HG03342 (cell line): Measurements from ENCODE around the gene PRXL2A.

Experiments
- ATAC-seq: cut with Tn5 transposase; IDR thresholded peaks from one replicate; pipeline ENCODE4 v1.9.1; 2021; ENCODE audit warnings: mild to moderate bottlenecking, moderate library complexity; ENCODE audit not compliant: unreplicated experiment

PRXL2A gene

DNA sequence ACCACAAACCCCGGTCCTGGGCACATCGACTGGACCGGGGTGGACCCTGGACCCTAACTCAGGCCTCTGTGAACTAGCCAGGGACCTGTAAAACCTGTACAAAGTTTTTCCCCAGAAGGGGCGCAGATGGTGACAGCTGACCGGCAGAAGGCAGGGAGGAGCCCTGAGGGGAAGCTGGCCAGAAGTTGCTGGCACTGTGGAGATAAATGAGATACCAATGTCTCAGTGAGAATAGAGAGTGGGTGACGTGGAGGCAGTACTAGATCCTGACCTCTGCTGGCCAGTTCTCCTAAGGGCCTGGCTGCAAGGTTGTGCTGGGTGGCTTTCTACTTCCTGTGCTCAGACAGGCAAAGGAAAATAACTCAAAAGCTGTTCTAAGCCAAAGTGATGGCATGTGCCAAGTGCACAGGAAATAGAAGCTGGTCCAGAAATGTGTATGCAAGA lies 35.2 kb downstream of the PRXL2A start:
- ATAC-seq = peak; percentile 41

DNA sequence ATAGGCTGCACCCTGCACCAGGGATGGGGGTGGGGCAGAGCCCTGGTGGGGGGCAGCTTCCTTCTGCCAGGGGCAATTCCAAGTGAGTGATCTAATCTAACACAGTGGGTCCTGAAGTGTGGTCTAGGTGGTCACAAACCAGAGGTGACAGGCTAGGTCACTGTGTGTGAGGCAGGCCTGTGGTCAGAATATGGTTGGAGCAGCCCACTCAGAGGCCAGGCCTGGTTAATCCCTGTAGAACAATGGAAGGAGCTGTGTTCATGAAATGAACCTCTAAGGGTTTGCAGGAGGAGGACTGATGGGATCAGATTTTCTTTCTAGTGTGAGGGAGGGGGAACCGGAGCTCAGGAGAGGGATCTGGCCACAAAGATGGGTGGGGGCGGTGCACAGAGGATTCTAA lies 35.8 kb downstream of the PRXL2A start:
- ATAC-seq = no peak

DNA sequence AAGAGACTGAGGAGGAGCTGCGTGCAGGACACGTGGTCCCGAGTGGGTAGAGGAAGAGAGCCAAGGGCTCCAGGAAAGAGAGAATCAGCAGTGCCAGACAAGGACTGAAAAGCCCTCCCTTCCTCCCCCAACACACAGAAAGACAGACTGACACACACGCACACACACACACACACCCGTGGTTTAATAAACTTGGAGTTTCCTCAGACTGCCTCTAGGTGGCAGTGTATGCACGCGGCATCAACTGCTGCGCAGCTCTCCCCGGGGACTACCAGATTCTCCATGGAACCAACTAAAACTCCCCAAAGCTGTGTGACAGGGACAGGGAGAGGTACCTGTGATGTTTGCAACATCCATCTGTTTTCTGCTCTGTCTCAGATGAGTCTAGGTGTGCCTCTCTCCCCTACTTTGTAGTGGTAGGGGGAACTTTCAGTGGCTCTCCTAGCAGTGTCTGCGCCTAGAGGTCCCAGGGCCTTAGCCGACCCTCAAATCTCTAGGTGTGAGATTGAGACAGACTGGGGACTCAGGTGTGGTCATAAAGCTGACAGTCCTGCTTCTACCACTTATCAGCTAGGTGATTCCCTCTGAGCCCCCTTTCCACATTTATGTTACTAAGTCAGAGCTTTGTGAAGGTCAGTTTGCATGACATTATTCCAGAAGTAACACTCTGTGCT lies 36.4 kb downstream of the PRXL2A start:
- ATAC-seq = peak; percentile 78

GRCh38 chr10:80447436-80448190 lies 39.3 kb downstream of the PRXL2A start:
- no peak for ATAC-seq

DNA sequence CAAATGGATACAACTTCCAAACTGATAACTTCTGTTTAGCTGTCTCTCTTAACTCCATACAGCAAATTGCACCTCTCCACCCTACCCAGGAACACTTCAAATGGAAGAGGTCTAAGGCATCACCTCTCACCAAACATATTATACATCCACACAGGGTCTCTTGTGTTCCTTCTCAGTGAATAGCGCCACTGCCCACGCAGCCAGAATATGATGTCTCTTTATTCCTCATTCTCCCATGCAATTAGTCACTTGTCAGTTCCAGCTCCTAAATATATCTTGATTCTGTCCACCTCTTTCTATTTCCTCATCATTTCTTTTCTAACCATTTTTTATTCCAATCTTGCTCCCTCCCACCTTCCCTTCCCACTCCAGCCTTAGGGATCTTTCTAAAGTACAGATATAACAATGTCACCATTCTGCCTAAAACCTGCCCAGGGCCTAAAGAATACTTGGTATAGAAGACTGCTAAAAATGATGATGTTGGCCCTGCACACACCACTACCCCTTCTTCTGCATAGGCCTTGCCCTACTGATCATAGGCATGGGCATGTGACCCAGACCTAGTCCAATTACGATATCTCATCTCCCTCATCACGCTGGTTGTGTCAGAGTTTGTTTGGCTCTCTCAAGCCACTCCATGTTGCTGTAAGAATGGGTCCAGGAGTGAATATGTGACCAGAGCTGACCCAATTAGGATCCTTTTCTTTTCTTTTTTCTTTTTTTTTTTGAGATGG lies 40.0 kb downstream of the PRXL2A start:
- ATAC-seq = no peak

GRCh38 chr10:80449520-80449919 lies 41.2 kb downstream of the PRXL2A start:
- no peak for ATAC-seq

GRCh38 chr10:80451132-80451531 lies 42.8 kb downstream of the PRXL2A start:
- ATAC-seq = no peak

DNA sequence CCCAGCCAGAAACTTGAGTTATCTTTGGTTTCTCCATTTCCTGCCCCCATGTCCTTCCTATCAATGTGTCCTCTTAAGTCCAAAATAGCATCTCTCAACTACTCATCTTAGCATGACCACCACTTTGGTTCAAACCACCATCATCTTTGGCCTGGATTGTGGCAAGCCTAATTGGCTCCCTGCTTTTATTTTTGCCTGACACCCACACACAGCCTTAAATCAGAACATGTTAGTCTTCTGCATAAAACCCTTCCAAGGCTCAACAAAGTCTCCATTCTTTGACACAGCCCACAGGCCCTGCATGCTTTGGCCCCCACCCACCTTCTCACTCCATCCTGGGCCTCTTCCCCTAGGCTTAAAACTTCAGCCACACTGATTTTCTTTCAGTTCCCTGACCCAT lies 43.7 kb downstream of the PRXL2A start:
- no peak for ATAC-seq

GRCh38 chr10:80452640-80453039 lies 44.3 kb downstream of the PRXL2A start:
- ATAC-seq = no peak

DNA sequence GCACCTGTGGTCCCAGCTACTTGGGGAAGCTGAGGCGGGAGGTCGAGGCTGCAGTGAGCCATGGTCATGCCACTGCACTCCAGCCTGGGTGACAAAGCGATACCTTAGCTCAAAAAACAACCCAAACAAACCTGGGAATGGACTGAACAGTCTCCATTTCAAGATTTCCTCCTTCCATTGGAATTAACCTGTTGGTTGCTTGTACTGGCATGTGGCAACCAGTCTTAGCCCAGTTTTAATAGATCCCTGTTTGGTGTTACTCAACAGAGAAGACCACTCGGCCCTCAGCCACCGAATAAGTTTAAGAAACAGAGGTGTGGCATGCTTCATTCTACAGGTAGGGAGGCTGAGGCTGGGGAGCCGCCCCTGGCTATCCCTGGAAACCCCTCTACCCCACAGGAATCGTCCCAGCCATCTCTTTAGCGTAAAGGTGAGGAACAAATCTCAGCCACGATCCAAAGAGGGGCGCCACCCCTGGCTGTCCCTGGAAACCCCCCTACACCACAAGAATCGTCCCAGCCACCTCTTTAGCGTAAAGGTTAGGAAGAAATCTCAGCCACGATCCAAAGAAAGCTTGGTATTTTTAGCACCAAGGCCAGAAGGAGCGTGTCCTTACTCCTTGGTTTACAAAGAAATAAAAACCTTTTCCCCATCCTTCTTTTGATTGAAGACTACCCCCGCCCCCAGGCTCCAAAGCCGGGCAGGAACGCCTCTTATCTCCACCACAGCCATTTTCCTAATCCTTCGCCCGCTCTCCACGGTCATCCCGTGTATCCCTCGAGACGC lies 44.9 kb downstream of the PRXL2A start:
- no peak for ATAC-seq

GRCh38 chr10:80453842-80454512 lies 45.6 kb downstream of the PRXL2A start, which contains the start of gene TSPAN14:
Gene TSPAN14 (plus strand): TSS chr10:80454310. CDS start chr10:80489234, 34,924 bp downstream.
- ATAC-seq = peak; percentile 61

GRCh38 chr10:80454513-80455460 lies 46.4 kb downstream of the PRXL2A start:
- ATAC-seq = peak; percentile 18

- no peak for ATAC-seq
Observed at GRCh38 chr10:80455461-80456349, 47.4 kb downstream of the PRXL2A start.

DNA sequence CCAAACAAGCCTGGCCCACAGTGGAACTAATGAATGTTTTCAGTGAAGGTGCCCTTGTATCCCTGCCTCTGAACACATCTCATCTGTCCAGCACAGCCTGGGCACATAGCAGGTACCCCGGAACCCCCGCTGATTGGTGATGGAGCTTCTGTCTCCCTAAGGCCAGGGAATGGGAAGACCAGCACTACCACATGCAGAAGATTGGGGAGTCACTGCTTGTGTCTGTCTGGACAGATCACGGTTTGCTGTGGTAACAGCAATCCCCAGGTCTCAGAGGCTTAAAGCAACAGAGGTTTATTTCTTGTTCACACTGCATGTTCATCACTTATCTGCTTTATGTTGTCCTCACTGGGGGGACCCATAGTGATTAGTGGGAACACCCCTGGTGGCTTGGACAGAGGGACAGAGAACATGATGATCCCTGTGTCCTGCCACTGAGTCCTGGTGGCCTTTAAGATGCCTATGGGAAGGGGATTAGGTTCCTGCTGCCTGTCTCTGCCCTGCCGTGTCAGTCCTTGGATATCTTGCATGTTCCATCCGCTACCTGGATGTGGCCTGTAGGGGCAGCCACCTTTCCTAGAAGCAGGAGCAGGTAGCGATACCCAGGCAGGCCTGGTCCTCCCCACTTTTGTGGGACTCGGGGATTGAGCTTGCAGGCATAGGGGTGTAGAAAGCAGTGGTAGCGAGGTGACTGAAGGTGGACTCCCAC lies 49.4 kb downstream of the PRXL2A start:
- ATAC-seq = no peak

DNA sequence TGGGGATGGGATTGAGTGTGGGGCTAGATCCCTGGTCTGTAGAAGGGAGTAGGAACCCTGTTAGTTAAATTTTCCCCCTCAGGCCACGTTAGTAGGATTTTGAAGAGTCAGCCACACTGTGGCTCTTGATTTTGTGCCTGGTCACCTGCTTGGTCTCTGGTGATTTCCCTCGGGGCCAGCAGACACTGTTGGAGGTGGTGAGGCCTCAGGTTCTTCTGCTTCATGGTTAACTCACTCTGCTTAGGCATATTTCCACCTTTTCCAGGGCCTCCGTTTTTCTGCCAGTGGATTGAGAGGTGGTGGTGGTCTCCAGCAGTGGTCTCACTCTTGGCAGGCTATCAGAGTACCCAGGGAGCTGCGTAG lies 49.9 kb downstream of the PRXL2A start:
- no peak for ATAC-seq

GRCh38 chr10:80458638-80459037 lies 50.3 kb downstream of the PRXL2A start:
- no peak for ATAC-seq

GRCh38 chr10:80459047-80459865 lies 50.9 kb downstream of the PRXL2A start:
- peak; percentile 40 for ATAC-seq
